Stimulated activated CD4-positive, alpha-beta T cell treated with anti-CD3 and anti-CD28 coated beads, TNF-alpha, amount 100 ng/mL, for 1 hour (primary cell): ENCODE results near the gene THEMIS2.

Experiments
- DNase-seq, 3 donors: peaks; one replicate each; pipeline ENCODE4 v3.0.0-alpha.2; 2020; ENCODE audit warnings: low read depth in 3 of 3, low spot score in 1 of 3

The THEMIS2 gene

GRCh38 chr1:27885114-27885528 is 12.8 kb downstream of the THEMIS2 start:
- DNase-seq, result no peak

- no peak for DNase-seq
Observed at GRCh38 chr1:27885621-27886352, 13.4 kb downstream of the THEMIS2 start.

GRCh38 chr1:27886353-27886679 is 14.0 kb downstream of the THEMIS2 start:
- DNase-seq, result no peak

GRCh38 chr1:27886744-27887143 is 14.4 kb downstream of the THEMIS2 start:
- no peak for DNase-seq

- no peak for DNase-seq
Observed at GRCh38 chr1:27887215-27888021, 15.1 kb downstream of the THEMIS2 start.

- no peak for DNase-seq
Observed at GRCh38 chr1:27889506-27889905, 17.2 kb downstream of the THEMIS2 start.

- DNase-seq, result no peak
Observed at GRCh38 chr1:27891196-27891889, 19.0 kb downstream of the THEMIS2 start.

- DNase-seq, result no peak
Observed at GRCh38 chr1:27894521-27894920, 22.2 kb downstream of the THEMIS2 start.

GRCh38 chr1:27906759-27907158 is 34.4 kb downstream of the THEMIS2 start:
- DNase-seq, result no peak

- no peak for DNase-seq
Observed at GRCh38 chr1:27912429-27912828, 40.1 kb downstream of the THEMIS2 start.

GRCh38 chr1:27915082-27915575 is 42.8 kb downstream of the THEMIS2 start:
- DNase-seq, result no peak

- DNase-seq, result no peak
Observed at GRCh38 chr1:27922272-27922671, 49.9 kb downstream of the THEMIS2 start.

GRCh38 chr1:27928216-27928954 is 56.0 kb downstream of the THEMIS2 start:
- no peak for DNase-seq

- DNase-seq, result no peak
Observed at GRCh38 chr1:27931184-27931583, 58.8 kb downstream of the THEMIS2 start.

- no peak for DNase-seq
Observed at GRCh38 chr1:27931759-27932158, 59.4 kb downstream of the THEMIS2 start.

- no peak for DNase-seq
Observed at GRCh38 chr1:27934818-27935549, 62.6 kb downstream of the THEMIS2 start, which contains the start of gene SMPDL3B. SMPDL3B (plus strand) TSS chr1:27935000; CDS start chr1:27935184, 184 bp downstream.

- DNase-seq, result no peak
Observed at GRCh38 chr1:27935721-27936120, 63.4 kb downstream of the THEMIS2 start.
